Ishikawa (cell line): ENCODE data around the gene CRYBB2.

ENCODE experiments used
- CEBPB ChIP-seq: IDR thresholded peaks from 2 replicates; pipeline ENCODE4 v1.6.1; 2012
- CREB1 ChIP-seq: IDR thresholded peaks from 2 replicates; pipeline ENCODE4 v1.6.1; 2012; ENCODE audit warnings: low read depth
- EGR1 ChIP-seq: IDR thresholded peaks from 2 replicates; pipeline ENCODE4 v1.6.1; 2012
- EP300 ChIP-seq: IDR thresholded peaks from 2 replicates; pipeline ENCODE4 v1.6.1; 2012; ENCODE audit warnings: borderline replicate concordance
- FOXM1 ChIP-seq: IDR thresholded peaks from 2 replicates; pipeline ENCODE4 v1.6.1; 2012; ENCODE audit warnings: low read depth, borderline replicate concordance
- NFIC ChIP-seq: IDR thresholded peaks from 2 replicates; pipeline ENCODE4 v1.6.1; 2012
- RAD21 ChIP-seq: IDR thresholded peaks from 2 replicates; pipeline ENCODE4 v1.6.1; 2012; ENCODE audit warnings: low read depth
- TAF1 ChIP-seq: IDR thresholded peaks from 2 replicates; pipeline ENCODE4 v1.6.1; 2012; ENCODE audit warnings: low read depth, mild to moderate bottlenecking
- TCF12 ChIP-seq: IDR thresholded peaks from 2 replicates; pipeline ENCODE4 v1.6.1; 2012; ENCODE audit warnings: low read depth
- TEAD4 ChIP-seq: IDR thresholded peaks from 2 replicates; pipeline ENCODE4 v1.6.1; 2012
- YY1 ChIP-seq: IDR thresholded peaks from 2 replicates; pipeline ENCODE4 v1.6.1; 2012; ENCODE audit warnings: low read depth
- ZBTB7A ChIP-seq: IDR thresholded peaks from 2 replicates; pipeline ENCODE4 v1.6.1; 2012; ENCODE audit warnings: low read depth
- TF ChIP-seq, protein P1 (sequence below): IDR thresholded peaks from 2 replicates; pipeline ENCODE4 v1.6.1; 2012; ENCODE audit warnings: low read depth, mild to moderate bottlenecking
- TF ChIP-seq, protein P2 (sequence below): IDR thresholded peaks from 2 replicates; pipeline ENCODE4 v1.6.1; 2012
- TF ChIP-seq, protein P3 (sequence below): IDR thresholded peaks from 2 replicates; pipeline ENCODE4 v1.6.1; 2012

The CRYBB2 gene

DNA sequence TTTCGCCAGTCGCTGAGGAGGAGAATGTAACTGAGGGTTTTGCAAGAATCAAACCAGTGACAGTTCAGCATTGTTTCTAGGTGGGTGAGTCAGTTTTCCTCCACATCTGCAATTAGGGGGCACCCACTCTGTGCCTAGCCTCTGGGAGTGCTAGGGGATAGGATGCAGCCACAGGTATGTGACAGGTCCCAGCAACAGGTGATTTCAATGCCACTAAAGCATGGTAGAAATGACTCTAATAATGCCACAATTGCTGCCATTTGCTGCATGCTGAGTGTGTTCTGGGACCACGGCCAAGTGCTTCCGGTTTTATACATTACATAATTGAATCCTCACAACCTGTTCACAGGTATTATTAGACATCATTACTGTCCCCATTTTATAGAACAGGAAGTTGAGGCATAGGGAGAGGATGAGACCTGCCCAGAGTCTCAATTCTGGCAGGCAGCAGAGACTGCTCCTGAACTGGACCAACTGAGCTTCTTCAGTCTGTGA is 556 bp downstream of the CRYBB2 start:
- TF ChIP-seq TAF1 = no peak
- no peak for TF ChIP-seq TCF12
- TF ChIP-seq, protein P1, sequence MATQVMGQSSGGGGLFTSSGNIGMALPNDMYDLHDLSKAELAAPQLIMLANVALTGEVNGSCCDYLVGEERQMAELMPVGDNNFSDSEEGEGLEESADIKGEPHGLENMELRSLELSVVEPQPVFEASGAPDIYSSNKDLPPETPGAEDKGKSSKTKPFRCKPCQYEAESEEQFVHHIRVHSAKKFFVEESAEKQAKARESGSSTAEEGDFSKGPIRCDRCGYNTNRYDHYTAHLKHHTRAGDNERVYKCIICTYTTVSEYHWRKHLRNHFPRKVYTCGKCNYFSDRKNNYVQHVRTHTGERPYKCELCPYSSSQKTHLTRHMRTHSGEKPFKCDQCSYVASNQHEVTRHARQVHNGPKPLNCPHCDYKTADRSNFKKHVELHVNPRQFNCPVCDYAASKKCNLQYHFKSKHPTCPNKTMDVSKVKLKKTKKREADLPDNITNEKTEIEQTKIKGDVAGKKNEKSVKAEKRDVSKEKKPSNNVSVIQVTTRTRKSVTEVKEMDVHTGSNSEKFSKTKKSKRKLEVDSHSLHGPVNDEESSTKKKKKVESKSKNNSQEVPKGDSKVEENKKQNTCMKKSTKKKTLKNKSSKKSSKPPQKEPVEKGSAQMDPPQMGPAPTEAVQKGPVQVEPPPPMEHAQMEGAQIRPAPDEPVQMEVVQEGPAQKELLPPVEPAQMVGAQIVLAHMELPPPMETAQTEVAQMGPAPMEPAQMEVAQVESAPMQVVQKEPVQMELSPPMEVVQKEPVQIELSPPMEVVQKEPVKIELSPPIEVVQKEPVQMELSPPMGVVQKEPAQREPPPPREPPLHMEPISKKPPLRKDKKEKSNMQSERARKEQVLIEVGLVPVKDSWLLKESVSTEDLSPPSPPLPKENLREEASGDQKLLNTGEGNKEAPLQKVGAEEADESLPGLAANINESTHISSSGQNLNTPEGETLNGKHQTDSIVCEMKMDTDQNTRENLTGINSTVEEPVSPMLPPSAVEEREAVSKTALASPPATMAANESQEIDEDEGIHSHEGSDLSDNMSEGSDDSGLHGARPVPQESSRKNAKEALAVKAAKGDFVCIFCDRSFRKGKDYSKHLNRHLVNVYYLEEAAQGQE = no peak
- TF ChIP-seq TEAD4 = no peak
- TF ChIP-seq, protein P2, sequence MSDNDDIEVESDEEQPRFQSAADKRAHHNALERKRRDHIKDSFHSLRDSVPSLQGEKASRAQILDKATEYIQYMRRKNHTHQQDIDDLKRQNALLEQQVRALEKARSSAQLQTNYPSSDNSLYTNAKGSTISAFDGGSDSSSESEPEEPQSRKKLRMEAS = no peak
- TF ChIP-seq NFIC = peak; percentile 59
- no peak for TF ChIP-seq CEBPB
- TF ChIP-seq YY1 = no peak

DNA sequence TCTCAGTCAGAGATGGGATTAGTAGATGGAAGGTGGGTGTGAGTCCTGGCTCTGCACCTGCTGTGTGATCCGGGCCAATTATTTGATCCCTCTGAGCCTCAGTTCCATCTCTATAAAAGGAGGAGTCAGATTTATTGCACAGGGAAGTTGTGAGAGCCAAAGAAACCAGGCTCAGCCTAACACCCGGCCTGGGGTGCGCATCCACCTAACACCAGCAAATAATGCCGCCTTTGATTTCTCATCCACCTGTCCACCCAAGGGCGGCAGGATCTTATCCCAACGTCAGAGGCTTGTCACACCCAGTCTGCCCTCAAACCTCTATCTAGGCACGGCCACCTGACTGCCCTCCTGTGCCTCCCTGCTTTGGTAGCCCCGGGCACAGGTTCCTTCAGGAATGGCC is 2.4 kb downstream of the CRYBB2 start:
- TF ChIP-seq ZBTB7A (no peak), NFIC (no peak), EP300 (no peak), RAD21 (no peak), TEAD4 (no peak), TCF12 (no peak), TAF1 (no peak), CREB1 (no peak), EGR1 (no peak), CEBPB (no peak), FOXM1 (no peak), YY1 (no peak)
- TF ChIP-seq, protein P2 = no peak
- TF ChIP-seq, protein P1 = no peak
- TF ChIP-seq, protein P3, sequence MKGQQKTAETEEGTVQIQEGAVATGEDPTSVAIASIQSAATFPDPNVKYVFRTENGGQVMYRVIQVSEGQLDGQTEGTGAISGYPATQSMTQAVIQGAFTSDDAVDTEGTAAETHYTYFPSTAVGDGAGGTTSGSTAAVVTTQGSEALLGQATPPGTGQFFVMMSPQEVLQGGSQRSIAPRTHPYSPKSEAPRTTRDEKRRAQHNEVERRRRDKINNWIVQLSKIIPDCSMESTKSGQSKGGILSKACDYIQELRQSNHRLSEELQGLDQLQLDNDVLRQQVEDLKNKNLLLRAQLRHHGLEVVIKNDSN = no peak

DNA sequence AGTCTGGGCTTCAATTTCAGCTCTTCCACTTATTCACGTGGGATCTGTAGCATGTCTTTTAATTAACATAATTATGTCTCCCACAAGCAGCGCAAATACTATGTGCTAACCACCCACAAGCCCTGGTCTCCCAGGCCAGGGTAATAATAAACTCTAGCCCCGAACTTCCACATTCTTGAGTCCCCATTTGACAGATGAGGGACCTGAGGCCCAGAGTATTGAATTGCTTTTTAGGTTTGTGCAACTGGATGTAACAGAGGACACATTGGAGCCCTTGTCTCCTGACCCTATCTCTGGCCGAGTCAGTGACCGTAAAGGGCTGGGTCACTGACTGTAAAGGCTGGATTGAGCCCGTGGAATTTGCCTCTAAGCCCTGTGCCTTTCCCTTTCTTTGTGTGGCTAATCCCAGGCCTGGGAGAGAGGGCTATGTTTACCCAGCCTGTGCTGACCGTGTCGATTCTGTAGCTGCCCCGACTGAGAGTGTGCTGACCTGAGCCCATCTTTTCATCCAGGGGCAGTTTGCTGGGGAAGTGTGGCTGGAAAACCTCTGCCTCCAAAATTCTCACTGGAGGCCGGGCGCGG is 3.9 kb downstream of the CRYBB2 start:
- TF ChIP-seq FOXM1 = no peak
- TF ChIP-seq CEBPB = no peak
- no peak for TF ChIP-seq TEAD4
- TF ChIP-seq CREB1 = no peak
- no peak for TF ChIP-seq EP300
- TF ChIP-seq TCF12 = no peak

DNA sequence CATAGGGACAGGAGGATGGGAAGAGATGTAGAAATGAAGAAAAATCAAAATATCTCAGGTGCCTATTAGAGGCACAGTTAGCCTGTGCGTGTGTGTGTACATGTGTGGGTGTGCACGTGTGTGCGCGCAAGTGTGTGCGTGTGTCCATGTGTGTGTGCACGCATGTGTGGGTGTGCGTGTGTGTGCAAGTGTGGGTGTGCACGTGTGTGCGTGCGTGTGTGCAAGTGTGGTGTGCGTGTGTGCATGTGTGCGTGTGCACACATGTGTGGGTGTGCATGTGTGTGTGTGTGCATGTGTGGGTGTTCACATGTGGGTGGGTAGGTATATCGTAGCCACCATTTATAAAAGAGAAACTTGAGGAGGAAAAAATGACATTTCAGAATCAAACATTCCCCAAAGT is 9.4 kb downstream of the CRYBB2 start:
- TF ChIP-seq, protein P1 = no peak
- no peak for TF ChIP-seq TAF1
- no peak for TF ChIP-seq EP300
- no peak for TF ChIP-seq TEAD4
- no peak for TF ChIP-seq TCF12
- TF ChIP-seq YY1 = no peak
- TF ChIP-seq ZBTB7A = no peak
- TF ChIP-seq EGR1 = no peak
- no peak for TF ChIP-seq RAD21
- TF ChIP-seq, protein P3 = no peak
- TF ChIP-seq FOXM1 = no peak
- TF ChIP-seq CEBPB = no peak

DNA sequence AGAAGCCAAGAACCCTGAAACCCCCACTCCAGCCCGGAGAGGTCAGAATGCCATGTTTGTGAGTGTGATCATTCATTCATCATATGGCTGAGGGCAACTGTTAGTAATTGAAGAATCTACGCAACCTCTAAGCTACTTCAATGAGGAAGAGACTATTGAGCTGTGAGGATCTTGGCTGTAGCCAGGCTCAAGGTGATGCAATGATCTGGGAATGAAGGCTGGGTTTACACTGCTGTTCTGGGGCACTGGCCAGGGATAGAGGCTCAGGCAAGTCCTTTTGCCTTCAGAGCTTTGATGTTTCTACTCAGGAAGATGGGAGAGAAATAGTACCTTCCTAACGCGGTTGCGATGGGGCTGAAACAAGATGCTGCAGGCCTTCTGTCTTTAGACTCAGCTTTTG is 12.9 kb downstream of the CRYBB2 start:
- TF ChIP-seq TAF1 (no peak), EGR1 (no peak), TCF12 (no peak)
